ENCODE results near the gene EIF4H. TPM values are rescaled to one million over a fixed set of nuclear protein-coding genes. Genes with fewer than 3 reads are reported as not detected.

EIF4H gene
- total RNA-seq, 4 donors from 2014 or later = 146 to 204 (median 187) TPM

- TF ChIP-seq CTCF (IDR thresholded peaks at IDR 0.05; ENCODE audit: low read depth) = no peak
Measured at GRCh38 chr7:74138945-74139843, 35.0 kb upstream of the EIF4H start.

GRCh38 chr7:74141705-74142104, 32.5 kb upstream of the EIF4H start:
- no peak for TF ChIP-seq CTCF (IDR thresholded peaks at IDR 0.05; ENCODE audit: low read depth)

GRCh38 chr7:74143383-74143782, 30.8 kb upstream of the EIF4H start:
- no peak for TF ChIP-seq CTCF (IDR thresholded peaks at IDR 0.05; ENCODE audit: low read depth)

GRCh38 chr7:74148491-74148890, 25.7 kb upstream of the EIF4H start:
- no peak for TF ChIP-seq CTCF (IDR thresholded peaks at IDR 0.05; ENCODE audit: low read depth)

GRCh38 chr7:74149071-74149470, 25.1 kb upstream of the EIF4H start:
- no peak for TF ChIP-seq CTCF (IDR thresholded peaks at IDR 0.05; ENCODE audit: low read depth)

GRCh38 chr7:74149603-74150002, 24.6 kb upstream of the EIF4H start:
- TF ChIP-seq CTCF (IDR thresholded peaks at IDR 0.05; ENCODE audit: low read depth) = no peak

GRCh38 chr7:74153736-74154135, 20.4 kb upstream of the EIF4H start:
- no peak for TF ChIP-seq CTCF (IDR thresholded peaks at IDR 0.05; ENCODE audit: low read depth)

All from subcutaneous adipose tissue (tissue), 4 donors.